Naive thymus-derived CD4-positive, alpha-beta T cell (primary cell): ENCODE data around the gene PYY. TPM values are rescaled to one million over a fixed set of nuclear protein-coding genes. Genes with fewer than 3 reads are reported as not detected.

Experiments used
- ATAC-seq: fragments of 150-1000 bp; cut with Tn5 transposase; 2 replicates; pipeline ENCODE4 v1.10.0; 2021; ENCODE audit warnings: mild to moderate bottlenecking, moderate library complexity
- CTCF ChIA-PET: fragments of 350-600 bp; sonication (Branson Sonifier 250); formaldehyde crosslinking; loops from one replicate; lab custom pipeline; 2021; ENCODE audit warnings: antibody characterized with exemption; lab: Charles Lee
- POLR2A ChIA-PET: fragments of 350-600 bp; sonication (Branson Sonifier 250); formaldehyde crosslinking; loops from one replicate; lab custom pipeline; 2021; ENCODE audit warnings: antibody characterized with exemption, inconsistent platforms; lab: Charles Lee
- DNase-seq, 9 donors: peaks; one replicate each; pipeline versions ENCODE4 v3.0.0 to v3.0.0-alpha.2; 2020 to 2022; ENCODE audit warnings: mixed read lengths in 1 of 9
- H3K27ac ChIP-seq: one replicate; pipeline ENCODE4 v1.7.0; 2013; ENCODE audit warnings: mild to moderate bottlenecking, low read depth, low read length, moderate library complexity
- H3K27me3 ChIP-seq, 2 donors: one replicate each; pipeline ENCODE4 v1.7.0; 2013; ENCODE audit warnings: low read length in 2 of 2, mild to moderate bottlenecking in 2 of 2, moderate library complexity in 2 of 2; ENCODE audit not compliant: control insufficient read depth in 2 of 2, insufficient read depth in 2 of 2
- H3K36me3 ChIP-seq, 3 experiments: 1 replicate in 2 of 3; 2 replicates in 1 of 3; pipeline ENCODE4 v1.7.0; 2013; ENCODE audit warnings: low read length in 3 of 3, mild to moderate bottlenecking in 3 of 3, moderate library complexity in 1 of 3; ENCODE audit not compliant: insufficient read depth in 3 of 3, control insufficient read depth in 2 of 3
- H3K4me1 ChIP-seq, 2 donors: one replicate each; pipeline ENCODE4 v1.7.0; 2013; ENCODE audit warnings: low read length in 2 of 2, mild to moderate bottlenecking in 2 of 2, moderate library complexity in 1 of 2; ENCODE audit not compliant: control insufficient read depth in 2 of 2, insufficient read depth in 2 of 2
- H3K4me3 ChIP-seq: 2 replicates; pipeline ENCODE4 v1.7.0; 2013; ENCODE audit warnings: mild to moderate bottlenecking, low read length
- H3K9me3 ChIP-seq, 3 experiments: 1 replicate in 2 of 3; 2 replicates in 1 of 3; pipeline ENCODE4 v1.7.0; 2013; ENCODE audit warnings: low read length in 3 of 3; ENCODE audit not compliant: control insufficient read depth in 2 of 3
- H3K27ac Mint-ChIP-seq, 9 donors: one replicate each; pipeline ENCODE4 v1.8.0; 2020 to 2022; ENCODE audit warnings: mixed read lengths in 9 of 9, mild to moderate bottlenecking in 8 of 9, moderate library complexity in 5 of 9, inconsistent platforms in 2 of 9
- H3K27me3 Mint-ChIP-seq, 5 donors: one replicate each; pipeline ENCODE4 v1.8.0; 2021 to 2022; ENCODE audit warnings: mixed read lengths in 5 of 5, mild to moderate bottlenecking in 1 of 5
- H3K36me3 Mint-ChIP-seq, 5 donors: one replicate each; pipeline ENCODE4 v1.8.0; 2020 to 2022; ENCODE audit warnings: mixed read lengths in 5 of 5, mild to moderate bottlenecking in 3 of 5, inconsistent platforms in 1 of 5
- H3K4me1 Mint-ChIP-seq, 7 donors: one replicate each; pipeline ENCODE4 v1.8.0; 2020 to 2022; ENCODE audit warnings: mixed read lengths in 7 of 7, mild to moderate bottlenecking in 3 of 7, inconsistent platforms in 1 of 7
- H3K4me3 Mint-ChIP-seq, 10 donors: one replicate each; pipeline ENCODE4 v1.8.0; 2020 to 2022; ENCODE audit warnings: mild to moderate bottlenecking in 10 of 10, mixed read lengths in 10 of 10, moderate library complexity in 6 of 10, inconsistent platforms in 2 of 10
- H3K9me3 Mint-ChIP-seq, 11 donors: one replicate each; pipeline ENCODE4 v1.8.0; 2020 to 2022; ENCODE audit warnings: mixed read lengths in 11 of 11, mild to moderate bottlenecking in 4 of 11, inconsistent platforms in 1 of 11, moderate library complexity in 1 of 11
- intact Hi-C, 2 donors: fragments of 100-400 bp; cut with micrococcal nuclease; formaldehyde crosslinking; loops; one replicate each; pipeline ENCODE4 v1.15.1; 2023
- polyA plus RNA-seq, 2 donors: library from polyadenylated mRNA; unstranded; fragments of 300-500 nt; fragmentation: Illumina TruSeq; gene quantifications; one replicate each; pipeline ENCODE4 v1.2.3, GENCODE V29; 2021
- total RNA-seq, 6 experiments: library from RNA in 5 of 6; stranded (reverse) in 5 of 6; gene quantifications; 1 replicate in 5 of 6; 2 replicates in 1 of 6; pipeline ENCODE4 v1.2.3 and lab custom pipeline; 2021 to 2026

The PYY gene
- total and polyA plus RNA-seq, 7 experiments from 2014 or later = not detected

DNA sequence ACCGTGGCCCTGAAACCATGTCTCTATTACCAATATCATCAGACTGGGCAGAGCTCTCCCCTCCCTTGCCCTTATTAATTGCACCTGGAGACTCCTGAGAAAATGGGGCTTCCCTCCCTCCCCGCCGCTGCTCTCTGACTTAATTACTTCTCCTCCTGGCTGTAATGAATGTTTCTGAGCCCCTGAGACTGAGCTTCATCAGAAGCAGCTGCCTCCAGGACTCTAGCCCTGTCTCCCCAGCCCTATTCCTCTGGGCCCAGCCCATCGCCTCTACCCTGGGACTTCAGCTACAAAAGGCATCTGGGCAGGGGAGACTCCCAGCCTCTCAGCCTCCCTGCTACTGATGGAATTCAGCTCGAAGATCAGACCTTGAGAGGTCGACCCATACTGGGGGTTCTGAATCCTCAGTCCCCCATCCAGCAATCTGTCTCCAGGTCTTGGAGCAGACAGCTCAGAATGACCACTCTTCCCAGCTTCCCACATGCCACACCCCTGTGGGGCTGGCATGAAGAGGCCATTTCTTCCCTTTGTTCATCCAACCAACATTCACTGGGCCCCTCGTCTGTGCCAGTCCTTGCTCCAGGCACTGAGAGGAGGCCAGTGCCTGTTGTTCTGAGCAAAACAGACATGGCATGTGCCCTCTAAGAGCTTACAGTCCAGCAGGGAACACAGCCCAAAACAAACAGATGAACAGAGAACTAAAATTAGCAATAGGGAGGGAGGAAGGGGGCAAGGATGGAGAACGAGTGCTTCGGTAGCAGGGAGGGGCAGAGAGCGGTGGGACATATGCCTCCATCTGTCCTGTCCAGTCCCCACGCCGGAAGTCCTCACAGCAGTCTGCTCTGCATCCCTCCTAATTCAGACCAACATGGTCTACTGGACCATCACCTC is 33.6 kb upstream of the PYY start:
- intact Hi-C loops = no loop called here
- H3K36me3 ChIP-seq = no peaks in the 10 kb centered on the region
- peaks cover 33 to 50% (median 43%) of the 10 kb centered on the region in 5 donors for H3K27me3 Mint-ChIP-seq
- H3K9me3 Mint-ChIP-seq = no peaks in the 10 kb centered on the region
- H3K27ac ChIP-seq = no peak overlapping the region
- POLR2A ChIA-PET = no interaction called here
- no peak for DNase-seq
- no peak overlapping the region for H3K4me3 ChIP-seq
- H3K9me3 ChIP-seq = no peaks in the 10 kb centered on the region
- no peak overlapping the region for H3K27ac Mint-ChIP-seq
- CTCF ChIA-PET = interaction anchor here (0.6 kb wide), 1 partner anchor 21 kb away, joined by 3 read pairs; no protein-coding TSS in a partner anchor
- no peak for ATAC-seq
- peaks cover 0 to 13% of the 10 kb centered on the region in 2 donors for H3K27me3 ChIP-seq
- H3K4me1 Mint-ChIP-seq = peaks cover 0 to 14% (median 0%) of the 10 kb centered on the region in 7 donors
- H3K36me3 Mint-ChIP-seq = peaks cover 0 to 4% (median 0%) of the 10 kb centered on the region in 5 donors
- peaks cover 0 to 3% of the 10 kb centered on the region in 2 donors for H3K4me1 ChIP-seq
- H3K4me3 Mint-ChIP-seq = no peak overlapping the region

DNA sequence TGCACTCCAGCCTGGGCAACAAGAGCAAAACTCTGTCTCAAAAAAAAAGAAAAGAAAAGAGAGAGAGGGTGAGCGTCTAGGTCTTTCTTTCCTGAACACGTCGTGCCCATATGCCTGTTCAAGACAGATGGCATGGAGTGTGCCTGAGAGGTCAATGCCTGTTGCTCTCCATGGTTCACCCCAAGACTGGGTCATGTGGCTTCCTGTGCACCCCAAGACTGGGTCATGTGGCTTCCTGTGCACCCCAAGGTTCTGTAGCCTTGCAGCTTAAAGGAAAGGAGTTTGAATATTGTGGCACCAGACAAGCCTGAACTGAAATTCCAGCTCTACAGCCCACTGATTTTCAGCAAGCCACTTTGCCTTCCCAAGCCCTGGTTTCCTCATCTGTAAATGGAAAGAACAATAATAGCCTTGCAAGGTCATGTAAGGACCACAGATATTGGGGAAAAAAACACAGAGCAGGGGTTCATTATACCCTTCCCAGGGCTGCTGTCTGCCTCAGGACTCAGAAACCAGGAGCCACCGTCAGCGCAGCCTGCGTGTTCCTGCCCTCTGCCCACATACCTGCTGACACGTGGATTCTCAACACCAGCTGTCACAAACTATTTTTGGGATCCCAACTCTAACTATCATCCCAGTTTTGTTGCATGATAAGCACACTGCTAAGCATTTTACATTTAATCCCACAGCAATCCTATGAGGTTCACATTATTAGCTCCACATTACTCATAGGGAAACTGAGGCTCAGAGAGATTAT is 32.7 kb upstream of the PYY start:
- H3K27me3 Mint-ChIP-seq = peaks cover 42 to 59% (median 51%) of the 10 kb centered on the region in 5 donors
- no peak for DNase-seq
- intact Hi-C loops = no loop called here
- H3K36me3 ChIP-seq = no peaks in the 10 kb centered on the region
- ChIA-PET CTCF (interaction anchor here (0.6 kb wide), 1 partner anchor 55 kb away, joined by 3 read pairs; no protein-coding TSS in a partner anchor), POLR2A (no interaction called here)
- no peak for ATAC-seq
- H3K9me3 Mint-ChIP-seq = no peaks in the 10 kb centered on the region
- H3K27ac ChIP-seq = no peak overlapping the region
- no peaks in the 10 kb centered on the region for H3K9me3 ChIP-seq
- H3K4me1 ChIP-seq = peaks cover 0 to 3% of the 10 kb centered on the region in 2 donors
- peaks cover 0 to 17% of the 10 kb centered on the region in 2 donors for H3K27me3 ChIP-seq
- no peak overlapping the region for H3K4me3 ChIP-seq
- H3K36me3 Mint-ChIP-seq = peaks cover 0 to 4% (median 0%) of the 10 kb centered on the region in 5 donors
- H3K27ac Mint-ChIP-seq = no peak overlapping the region
- H3K4me1 Mint-ChIP-seq = peaks cover 0 to 14% (median 0%) of the 10 kb centered on the region in 7 donors
- no peak overlapping the region for H3K4me3 Mint-ChIP-seq

DNA sequence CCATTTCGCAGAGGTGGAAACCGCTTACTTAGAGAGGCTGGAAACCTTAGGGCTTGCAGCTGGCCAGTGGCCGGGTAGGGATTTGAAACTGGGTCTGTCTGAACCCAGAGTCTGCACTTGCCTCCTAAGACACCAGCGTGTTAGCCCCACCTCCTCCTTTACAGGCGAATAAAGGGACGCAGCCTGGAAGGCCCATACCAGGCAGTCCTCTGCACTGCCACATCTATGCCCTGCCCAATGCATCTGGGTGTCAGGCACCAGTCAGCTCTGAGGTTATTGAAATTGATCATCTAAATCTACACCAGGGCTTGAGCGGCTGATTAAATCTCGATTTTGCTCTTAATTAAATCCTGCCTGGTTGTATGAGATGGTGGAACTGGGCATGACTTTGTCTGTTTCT is 30.8 kb upstream of the PYY start:
- Histone ChIP-seq H3K4me1 (peaks cover 0 to 3% of the 10 kb centered on the region in 2 donors), H3K4me3 (no peak overlapping the region), H3K9me3 (no peaks in the 10 kb centered on the region), H3K27me3 (peaks cover 0 to 17% of the 10 kb centered on the region in 2 donors), H3K27ac (no peak overlapping the region), H3K36me3 (no peaks in the 10 kb centered on the region)
- DNase-seq (no peak), ATAC-seq (no peak)
- peaks cover 0 to 14% (median 0%) of the 10 kb centered on the region in 7 donors for H3K4me1 Mint-ChIP-seq
- intact Hi-C loops = no loop called here
- peak overlapping the region in 8 of 10 donors; percentile 8 to 56 (median 26) for H3K4me3 Mint-ChIP-seq
- H3K36me3 Mint-ChIP-seq = peaks cover 0 to 4% (median 0%) of the 10 kb centered on the region in 5 donors
- ChIA-PET CTCF (interaction anchor here (0.6 kb wide), 1 partner anchor 31 kb away, joined by 6 read pairs; no protein-coding TSS in a partner anchor), POLR2A (no interaction called here)
- peaks cover 47 to 67% (median 51%) of the 10 kb centered on the region in 5 donors for H3K27me3 Mint-ChIP-seq
- no peak overlapping the region for H3K27ac Mint-ChIP-seq
- H3K9me3 Mint-ChIP-seq = no peaks in the 10 kb centered on the region

DNA sequence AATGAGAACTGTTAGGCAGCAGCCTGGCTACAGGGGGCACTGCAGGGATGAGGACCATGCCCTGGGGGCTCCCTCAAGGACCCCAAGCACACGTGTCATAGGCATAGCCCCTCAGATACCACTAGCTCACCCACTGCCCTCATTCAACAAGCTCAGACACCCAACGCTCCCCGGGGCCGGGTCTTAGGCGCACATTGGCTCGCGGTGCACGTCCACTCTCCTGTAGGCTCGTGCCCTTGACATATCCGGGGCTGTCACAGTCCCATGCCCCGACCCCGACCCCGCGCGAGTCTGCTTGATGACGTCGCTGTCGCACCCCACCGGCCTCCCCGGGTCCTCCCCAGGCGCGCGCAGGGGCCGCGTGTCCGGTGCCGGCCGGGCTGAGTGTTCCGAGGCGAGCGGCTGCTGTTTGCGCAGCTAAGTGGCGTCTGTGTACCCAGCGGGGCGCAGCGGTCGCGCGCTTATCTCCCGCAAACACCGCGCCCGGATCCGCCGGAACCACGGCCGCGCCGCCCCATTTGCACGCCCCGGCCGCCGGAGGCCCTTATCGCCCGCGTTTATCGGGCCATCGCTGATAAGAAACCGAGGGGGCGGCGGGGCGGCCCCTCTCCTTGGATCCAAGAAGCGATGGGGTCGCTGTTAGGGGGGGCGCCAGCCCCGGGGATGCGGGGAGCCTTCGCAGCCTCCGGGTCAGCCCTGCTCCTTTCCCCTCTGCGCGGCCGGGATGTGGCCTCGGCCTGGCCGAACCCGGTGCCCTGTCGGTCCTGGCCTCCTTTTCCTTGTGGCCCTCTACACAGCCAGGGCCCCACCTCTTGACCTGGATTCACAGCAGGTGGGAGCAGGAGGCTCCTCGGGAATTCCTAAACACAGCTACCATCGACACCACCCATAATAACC is 30.0 kb upstream of the PYY start:
- H3K27me3 ChIP-seq = peaks cover 0 to 17% of the 10 kb centered on the region in 2 donors
- intact Hi-C loops = no loop called here
- POLR2A ChIA-PET = interaction anchor here (0.6 kb wide), 1 partner anchor 10 kb away, joined by 3 read pairs; no protein-coding TSS in a partner anchor

DNA sequence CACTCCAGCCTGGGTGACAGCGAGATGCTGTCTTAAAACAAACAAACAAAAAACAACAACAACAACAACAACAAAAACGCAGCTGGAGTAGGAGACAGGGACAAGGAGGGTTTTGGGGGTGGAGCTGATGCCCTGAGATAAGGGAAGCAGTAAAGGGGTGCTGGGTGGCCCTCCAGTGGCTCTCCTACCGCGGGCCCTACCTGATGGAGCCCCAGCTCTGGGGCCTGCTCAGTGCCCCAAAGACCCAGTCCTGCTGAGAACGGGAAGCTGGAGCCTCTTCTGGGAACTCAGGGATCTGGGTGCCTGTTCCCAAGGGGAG is 29.4 kb upstream of the PYY start:
- H3K9me3 Mint-ChIP-seq = no peaks in the 10 kb centered on the region
- Histone ChIP-seq H3K27ac (no peak overlapping the region), H3K4me3 (no peak overlapping the region), H3K4me1 (peaks cover 0 to 3% of the 10 kb centered on the region in 2 donors), H3K36me3 (no peaks in the 10 kb centered on the region), H3K27me3 (peaks cover 0 to 17% of the 10 kb centered on the region in 2 donors), H3K9me3 (no peaks in the 10 kb centered on the region)
- intact Hi-C loops = no loop called here
- POLR2A ChIA-PET = interaction anchor here (0.6 kb wide), 1 partner anchor 10 kb away, joined by 3 read pairs; no protein-coding TSS in a partner anchor
- H3K36me3 Mint-ChIP-seq = peaks cover 0 to 4% (median 0%) of the 10 kb centered on the region in 5 donors
- DNase-seq (no peak), ATAC-seq (no peak)
- H3K4me3 Mint-ChIP-seq = peak overlapping the region in 7 of 10 donors; percentile 21 to 62 (median 50)
- H3K27me3 Mint-ChIP-seq = peaks cover 48 to 66% (median 52%) of the 10 kb centered on the region in 5 donors
- no peak overlapping the region for H3K27ac Mint-ChIP-seq
- H3K4me1 Mint-ChIP-seq = peaks cover 0 to 14% (median 0%) of the 10 kb centered on the region in 7 donors
- CTCF ChIA-PET = no interaction called here

More for the DNA sequence above, 30.0 kb upstream of the PYY start:
- peaks cover 0 to 14% (median 0%) of the 10 kb centered on the region in 7 donors for H3K4me1 Mint-ChIP-seq
- peak; percentile 53 for ATAC-seq
- Histone ChIP-seq H3K4me3 (no peak overlapping the region), H3K4me1 (peaks cover 0 to 3% of the 10 kb centered on the region in 2 donors), H3K9me3 (no peaks in the 10 kb centered on the region), H3K27ac (no peak overlapping the region), H3K36me3 (no peaks in the 10 kb centered on the region)
- H3K27me3 Mint-ChIP-seq = peaks cover 47 to 68% (median 51%) of the 10 kb centered on the region in 5 donors
- no peak overlapping the region for H3K27ac Mint-ChIP-seq
- peak overlapping the region in 9 of 10 donors; percentile 8 to 59 (median 49) for H3K4me3 Mint-ChIP-seq
- no peaks in the 10 kb centered on the region for H3K9me3 Mint-ChIP-seq
- DNase-seq = peak in 1 of 9 donors; percentile 11
- peaks cover 0 to 4% (median 0%) of the 10 kb centered on the region in 5 donors for H3K36me3 Mint-ChIP-seq
- CTCF ChIA-PET = interaction anchor here (0.6 kb wide), 1 partner anchor 32 kb away, joined by 6 read pairs; no protein-coding TSS in a partner anchor
